WTC11 (cell line): ENCODE measurements around the gene GPX3. TPM values are rescaled to one million over a fixed set of nuclear protein-coding genes. Genes with fewer than 3 reads are reported as not detected.

ENCODE experiments used
- ATAC-seq: fragments of 200-7000 bp; cut with Tn5 transposase; 2 replicates; pipeline ENCODE4 v1.10.0; 2021; ENCODE audit warnings: mild to moderate bottlenecking, moderate library complexity
- CTCF ChIA-PET: fragments of 300-600 bp; sonication (Branson Sonifier 250); formaldehyde crosslinking; loops from one replicate; lab custom pipeline; 2021; ENCODE audit warnings: antibody characterized with exemption; lab: Charles Lee
- POLR2A ChIA-PET: fragments of 350-600 bp; sonication (Branson Sonifier 250); formaldehyde crosslinking; loops from one replicate; lab custom pipeline; 2021; ENCODE audit warnings: antibody characterized with exemption; lab: Charles Lee
- DNase-seq: peaks from one replicate; pipeline ENCODE4 v3.0.0; 2021; ENCODE audit warnings: low spot score
- H3K27ac Mint-ChIP-seq: 2 replicates; pipeline ENCODE4 v1.8.0; 2021; ENCODE audit warnings: mixed read lengths
- H3K27me3 Mint-ChIP-seq: 2 replicates; pipeline ENCODE4 v1.8.0; 2021; ENCODE audit warnings: low read depth, mild to moderate bottlenecking, moderate library complexity, mixed read lengths
- H3K36me3 Mint-ChIP-seq: 2 replicates; pipeline ENCODE4 v1.8.0; 2021; ENCODE audit warnings: mixed read lengths
- H3K4me1 Mint-ChIP-seq: 2 replicates; pipeline ENCODE4 v1.8.0; 2022; ENCODE audit warnings: mixed read lengths
- H3K4me3 Mint-ChIP-seq: 2 replicates; pipeline ENCODE4 v1.8.0; 2021; ENCODE audit warnings: mild to moderate bottlenecking, moderate library complexity, mixed read lengths
- H3K9me3 Mint-ChIP-seq: 2 replicates; pipeline ENCODE4 v1.8.0; 2021; ENCODE audit warnings: mixed read lengths
- AFF4 ChIP-seq: sonication (generic); formaldehyde crosslinking; IDR thresholded peaks from 2 replicates; pipeline ENCODE4 v1.8.1; 2023; ENCODE audit warnings: mild to moderate bottlenecking, missing genetic modification reagents, borderline replicate concordance
- ARID4B ChIP-seq: sonication (generic); formaldehyde crosslinking; IDR thresholded peaks from 2 replicates; pipeline ENCODE4 v1.8.0; 2023; ENCODE audit warnings: missing genetic modification reagents, mild to moderate bottlenecking, borderline replicate concordance
- ATF1 ChIP-seq: sonication (generic); formaldehyde crosslinking; IDR thresholded peaks from 2 replicates; pipeline ENCODE4 v1.8.1; 2023; ENCODE audit warnings: mild to moderate bottlenecking, moderate library complexity, missing genetic modification reagents
- E2F4 ChIP-seq: sonication (generic); formaldehyde crosslinking; IDR thresholded peaks from 2 replicates; pipeline ENCODE4 v1.8.1; 2022; ENCODE audit warnings: low read depth, mild to moderate bottlenecking, moderate library complexity, missing genetic modification reagents, borderline replicate concordance
- ETV6 ChIP-seq: sonication (generic); formaldehyde crosslinking; IDR thresholded peaks from 2 replicates; pipeline ENCODE4 v1.8.1; 2022; ENCODE audit warnings: mild to moderate bottlenecking, missing genetic modification reagents
- FOXK1 ChIP-seq: sonication (generic); formaldehyde crosslinking; IDR thresholded peaks from 2 replicates; pipeline ENCODE4 v1.8.0; 2022; ENCODE audit warnings: mild to moderate bottlenecking, moderate library complexity, missing genetic modification reagents
- IRF1 ChIP-seq: sonication (generic); formaldehyde crosslinking; IDR thresholded peaks from 2 replicates; pipeline ENCODE4 v1.8.0; 2023; ENCODE audit warnings: missing genetic modification reagents
- IRF2 ChIP-seq: sonication (generic); formaldehyde crosslinking; IDR thresholded peaks from 2 replicates; pipeline ENCODE4 v1.8.0; 2022; ENCODE audit warnings: low read depth, missing genetic modification reagents, borderline replicate concordance
- SOX15 ChIP-seq: fragments of 250-450 bp; sonication (Bioruptor Pico); IDR thresholded peaks from 2 replicates; pipeline ENCODE4 v1.9.0; 2021; ENCODE audit warnings: mild to moderate bottlenecking
- SP1 ChIP-seq: sonication (generic); formaldehyde crosslinking; conservative IDR thresholded peaks from 2 replicates; pipeline ENCODE4 v1.8.1; 2022; ENCODE audit warnings: missing genetic modification reagents
- USF2 ChIP-seq: sonication (generic); formaldehyde crosslinking; IDR thresholded peaks from 2 replicates; pipeline ENCODE4 v1.8.1; 2023; ENCODE audit warnings: mild to moderate bottlenecking, missing genetic modification reagents, moderate library complexity
- ZNF423 ChIP-seq: fragments of 250-450 bp; sonication (Bioruptor Pico); IDR thresholded peaks from 2 replicates; pipeline ENCODE4 v2.1.2; 2022; ENCODE audit warnings: mild to moderate bottlenecking, moderate library complexity
- ZNF425 ChIP-seq: fragments of 250-450 bp; sonication (Bioruptor Pico); conservative IDR thresholded peaks from 2 replicates; pipeline ENCODE4 v1.9.0; 2021; ENCODE audit warnings: mild to moderate bottlenecking
- ZSCAN18 ChIP-seq: fragments of 250-450 bp; sonication (Bioruptor Pico); IDR thresholded peaks from 2 replicates; pipeline ENCODE4 v2.1.2; 2022; ENCODE audit warnings: mild to moderate bottlenecking, moderate library complexity
- total RNA-seq: library from RNA; stranded (reverse); gene quantifications from 3 replicates; pipeline ENCODE4 v1.2.3, GENCODE V29; 2021

GPX3 gene
- total RNA-seq, 1 experiment from 2014 or later: 24.5 TPM

- no peaks in the 10 kb centered on the region for H3K27me3 Mint-ChIP-seq
- H3K9me3 Mint-ChIP-seq: no peaks in the 10 kb centered on the region
- TF ChIP-seq ZNF423 (CRISPR knock-in tag) (no peak), ARID4B (CRISPR knock-in tag) (no peak), ATF1 (CRISPR knock-in tag) (no peak), ETV6 (CRISPR knock-in tag) (no peak), ZSCAN18 (no peak), AFF4 (CRISPR knock-in tag) (no peak), E2F4 (CRISPR knock-in tag) (no peak), FOXK1 (CRISPR knock-in tag) (no peak), SP1 (CRISPR knock-in tag) (no peak), SOX15 (CRISPR knock-in tag) (no peak), ZNF425 (CRISPR knock-in tag) (no peak), IRF2 (CRISPR knock-in tag) (no peak), USF2 (CRISPR knock-in tag) (no peak), IRF1 (CRISPR knock-in tag) (no peak)
- ChIA-PET POLR2A (interaction anchor here (1.2 kb wide), 1 partner anchor 16 kb away, joined by 3 read pairs; no protein-coding TSS in a partner anchor), CTCF (interaction anchor here (1.2 to 2.5 kb wide), 5 partner anchors 10 to 127 kb away, joined by 4 to 16 read pairs (median 7); no protein-coding TSS in a partner anchor)
- H3K27ac Mint-ChIP-seq: no peak overlapping the region
- H3K4me1 Mint-ChIP-seq: peaks cover 4% of the 10 kb centered on the region; the same call in 1 of the 2 replicates
- H3K36me3 Mint-ChIP-seq: peaks cover 46% of the 10 kb centered on the region
- DNase-seq (no peak), ATAC-seq (no peak)
- H3K4me3 Mint-ChIP-seq: no peak overlapping the region
Observed at GRCh38 chr5:151037561-151038411, 17.4 kb downstream of the GPX3 start.
